Measurements from ENCODE around the gene RUNDC3A.

Gene RUNDC3A

DNA sequence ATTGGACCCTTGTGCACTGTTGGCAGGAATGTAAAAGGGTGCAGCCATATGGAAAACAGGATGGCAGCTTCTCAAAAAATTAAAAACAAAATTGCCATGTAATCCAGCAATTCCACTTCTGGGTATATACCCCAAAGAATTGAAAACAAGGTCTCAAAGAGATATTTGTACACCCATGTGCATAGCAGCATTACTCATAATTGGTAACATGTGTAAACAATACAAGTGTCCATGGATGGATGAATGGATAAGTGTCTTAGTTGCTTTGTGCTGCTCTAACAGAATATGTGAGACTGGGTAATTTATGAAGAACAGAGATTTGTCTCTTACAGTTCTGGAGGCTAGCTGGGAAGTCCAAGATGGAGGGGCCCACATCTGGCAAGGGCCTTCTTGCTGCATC lies 3.8 kb upstream of the RUNDC3A start:
- no peak for TF ChIP-seq CTCF (IDR thresholded peaks at IDR 0.05; ENCODE audit: control extremely low read depth, extremely low read depth, low read depth, missing control alignments)
- POLR2A ChIA-PET = no interaction called here
- no peak for DNase-seq (ENCODE audit: extremely low spot score)
- CTCF ChIA-PET = interaction anchor here (0.7 to 2.5 kb wide), 2 partner anchors 11 to 94 kb away, joined by 3 to 7 read pairs; no protein-coding TSS in a partner anchor

GRCh38 chr17:44307387-44308186 lies 814 bp upstream of the RUNDC3A start:
- no peak for DNase-seq (ENCODE audit: extremely low spot score)
- ChIA-PET CTCF (interaction anchor here (1.0 kb wide), 1 partner anchor 12 kb away, joined by 3 read pairs; no protein-coding TSS in a partner anchor), POLR2A (no interaction called here)
- TF ChIP-seq CTCF (IDR thresholded peaks at IDR 0.05; ENCODE audit: control extremely low read depth, extremely low read depth, low read depth, missing control alignments) = no peak

GRCh38 chr17:44308865-44309264 lies 464 bp downstream of the RUNDC3A start:
- TF ChIP-seq CTCF (IDR thresholded peaks at IDR 0.05; ENCODE audit: control extremely low read depth, extremely low read depth, low read depth, missing control alignments) = no peak
- POLR2A ChIA-PET = no interaction called here
- CTCF ChIA-PET = interaction anchor here (1.0 kb wide), 1 partner anchor 11 kb away, joined by 3 read pairs; no protein-coding TSS in a partner anchor
- no peak for DNase-seq (ENCODE audit: extremely low spot score)

- no peak for DNase-seq (ENCODE audit: extremely low spot score)
- TF ChIP-seq CTCF (IDR thresholded peaks at IDR 0.05; ENCODE audit: control extremely low read depth, extremely low read depth, low read depth, missing control alignments) = no peak
- ChIA-PET CTCF (interaction anchor here (1.4 kb wide), 1 partner anchor 36 kb away, joined by 5 read pairs; the partner anchor contains the start of gene GRN), POLR2A (no interaction called here)
Observed at GRCh38 chr17:44309472-44309871, 1.1 kb downstream of the RUNDC3A start.

DNA sequence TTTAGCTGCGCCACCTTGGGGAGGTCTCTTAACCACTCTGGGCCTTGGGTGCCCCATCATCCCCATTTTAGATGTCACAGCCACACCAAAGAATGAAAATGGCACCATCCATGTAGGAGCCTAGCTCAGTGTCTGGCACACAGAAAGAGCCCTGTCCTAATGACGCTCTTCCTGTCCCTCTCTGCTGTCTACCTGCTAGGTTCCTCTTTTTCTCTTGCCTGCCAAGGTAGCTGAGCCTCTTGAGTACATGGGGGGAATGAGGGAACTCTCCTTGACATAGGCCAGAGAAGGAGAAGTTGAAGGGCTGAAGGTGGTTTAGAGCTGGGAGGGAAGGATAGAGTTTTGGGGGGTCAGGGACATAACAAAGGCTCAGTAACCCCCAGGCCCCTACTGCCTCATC lies 1.8 kb downstream of the RUNDC3A start:
- ChIA-PET POLR2A (no interaction called here), CTCF (interaction anchor here (1.2 to 1.7 kb wide), 4 partner anchors 14 to 100 kb away, joined by 3 to 5 read pairs (median 5); partner anchors contain the start of gene GRN)
- TF ChIP-seq CTCF (IDR thresholded peaks at IDR 0.05; ENCODE audit: control extremely low read depth, extremely low read depth, low read depth, missing control alignments) = no peak
- no peak for DNase-seq (ENCODE audit: extremely low spot score)

DNA sequence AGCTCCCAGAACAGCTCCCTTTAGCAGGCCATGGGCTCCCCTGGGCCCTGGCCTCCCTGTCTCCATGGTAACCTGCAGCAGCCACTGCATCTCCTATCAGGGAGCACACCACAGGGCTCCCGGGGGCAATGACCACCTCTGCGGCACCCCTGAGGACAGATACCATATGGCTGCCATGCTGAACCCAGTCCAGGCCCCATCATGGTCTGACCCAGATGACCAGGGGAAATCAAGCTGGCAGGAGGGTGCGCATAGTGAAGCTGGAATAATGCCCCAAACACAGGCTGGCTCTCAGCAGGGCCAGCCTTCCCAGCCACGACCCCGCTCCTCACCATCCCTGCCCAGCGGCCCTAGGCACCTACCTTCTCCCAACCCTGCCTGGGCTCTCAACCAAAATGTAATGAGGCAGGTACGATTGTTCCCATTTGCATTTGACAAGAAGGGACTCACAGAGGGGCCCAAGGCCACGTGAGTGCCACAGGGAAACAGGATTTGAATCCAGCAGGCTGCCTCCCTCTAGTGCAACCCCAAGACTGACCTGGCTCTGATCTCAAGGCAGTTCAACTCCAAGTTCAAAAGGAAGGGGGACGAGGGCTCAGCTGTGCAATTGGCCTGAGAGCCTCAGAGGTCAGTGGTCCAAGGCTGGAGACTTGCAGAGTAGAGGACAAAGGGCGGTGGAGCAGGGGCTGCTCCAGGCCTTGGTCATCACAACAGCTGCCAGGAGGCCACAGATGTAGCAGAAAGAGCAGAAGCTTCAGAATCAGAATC lies 2.4 kb downstream of the RUNDC3A start:
- ChIA-PET POLR2A (no interaction called here), CTCF (interaction anchor here (1.2 to 1.7 kb wide), 4 partner anchors 14 to 101 kb away, joined by 3 to 5 read pairs (median 5); partner anchors contain the start of gene GRN)
- no peak for DNase-seq (ENCODE audit: extremely low spot score)
- no peak for TF ChIP-seq CTCF (IDR thresholded peaks at IDR 0.05; ENCODE audit: control extremely low read depth, extremely low read depth, low read depth, missing control alignments)

All from GM10248 (cell line).